HG02852 (cell line): ENCODE data around the gene GPD2.
A peak's percentile ranks its signal among the peaks of the same experiment; 100 is the strongest.

Experiments
- ATAC-seq: cut with Tn5 transposase; IDR thresholded peaks from one replicate; pipeline ENCODE4 v1.9.1; 2021; ENCODE audit warnings: mild to moderate bottlenecking, moderate library complexity; ENCODE audit not compliant: unreplicated experiment

GPD2 gene

DNA sequence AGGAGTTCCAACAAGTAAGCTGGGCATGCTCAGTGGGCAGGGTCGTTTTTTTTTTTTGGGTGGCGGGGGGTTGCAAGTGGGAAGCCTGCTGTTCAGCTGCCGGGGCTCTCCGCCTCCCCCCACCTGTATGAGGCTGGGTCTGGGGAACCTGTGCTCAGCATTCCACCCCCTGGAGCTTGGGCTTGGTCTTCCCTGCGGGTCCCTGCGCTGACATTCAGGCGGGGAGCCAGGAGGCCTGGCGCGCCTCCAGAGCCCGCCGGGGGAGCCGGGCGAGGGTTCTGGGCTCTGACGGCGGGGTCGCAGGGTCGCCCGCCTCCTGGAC lies 822 bp upstream of the GPD2 start:
- ATAC-seq = peak; percentile 0

DNA sequence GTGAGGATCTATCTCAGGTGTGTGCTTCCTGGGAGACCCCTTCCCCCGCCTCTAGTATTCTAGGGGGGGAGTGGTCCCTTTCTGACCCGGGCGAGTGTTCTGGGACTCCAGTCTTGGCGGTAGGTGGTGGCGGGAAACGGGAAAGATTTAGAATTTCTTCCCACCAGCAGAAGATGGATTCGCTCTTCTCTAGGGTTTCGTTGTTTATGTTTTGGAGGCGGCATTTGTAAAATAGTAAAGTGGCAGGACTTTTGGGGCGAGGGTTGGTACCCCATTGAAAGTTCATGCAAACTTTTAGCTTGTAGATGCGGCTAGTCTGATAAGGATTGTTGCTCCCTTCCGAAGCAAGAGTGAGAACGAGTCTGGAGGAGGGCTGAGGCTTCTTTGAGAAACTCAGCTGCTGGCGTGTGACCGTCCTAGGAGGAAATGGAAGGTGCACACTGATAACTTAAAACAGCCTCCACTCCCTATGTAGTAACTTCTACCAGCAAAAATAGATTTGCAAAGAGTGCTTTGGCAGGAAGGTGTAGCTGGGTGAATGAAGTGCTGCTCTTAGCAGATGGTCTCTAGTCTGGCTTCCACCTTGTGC lies 412 bp downstream of the GPD2 start:
- peak; percentile 70 for ATAC-seq

DNA sequence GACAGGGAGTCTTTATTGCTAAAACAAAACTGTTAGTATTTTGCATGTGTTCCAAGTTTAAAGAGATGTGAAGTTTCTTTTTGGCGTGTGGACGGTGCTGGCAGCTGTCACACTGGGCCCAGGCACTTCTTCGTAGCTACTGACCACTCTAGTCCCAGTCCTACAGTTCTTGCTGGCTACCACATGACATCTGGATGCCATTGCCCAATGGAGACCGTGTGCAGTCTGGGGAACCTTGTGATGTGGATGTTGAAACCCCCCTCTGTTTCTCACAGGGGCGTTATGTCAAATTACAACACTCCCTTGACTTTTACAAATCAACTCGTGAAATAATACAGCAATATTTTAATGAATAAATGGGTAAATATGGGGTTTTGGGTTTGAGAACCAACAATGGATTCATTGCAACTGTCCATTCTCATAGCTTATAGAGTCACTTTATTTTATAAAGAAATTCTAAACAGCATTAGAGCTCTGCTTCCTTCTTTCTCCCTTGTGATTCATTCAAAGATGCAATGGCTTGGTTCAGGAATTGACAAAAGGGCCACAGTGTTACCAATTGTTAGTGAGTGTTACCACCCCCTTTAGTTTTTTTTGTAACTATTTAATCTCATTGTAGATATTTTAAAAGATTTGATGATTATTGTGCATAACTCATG lies 1.2 kb downstream of the GPD2 start:
- ATAC-seq = peak; percentile 28

DNA sequence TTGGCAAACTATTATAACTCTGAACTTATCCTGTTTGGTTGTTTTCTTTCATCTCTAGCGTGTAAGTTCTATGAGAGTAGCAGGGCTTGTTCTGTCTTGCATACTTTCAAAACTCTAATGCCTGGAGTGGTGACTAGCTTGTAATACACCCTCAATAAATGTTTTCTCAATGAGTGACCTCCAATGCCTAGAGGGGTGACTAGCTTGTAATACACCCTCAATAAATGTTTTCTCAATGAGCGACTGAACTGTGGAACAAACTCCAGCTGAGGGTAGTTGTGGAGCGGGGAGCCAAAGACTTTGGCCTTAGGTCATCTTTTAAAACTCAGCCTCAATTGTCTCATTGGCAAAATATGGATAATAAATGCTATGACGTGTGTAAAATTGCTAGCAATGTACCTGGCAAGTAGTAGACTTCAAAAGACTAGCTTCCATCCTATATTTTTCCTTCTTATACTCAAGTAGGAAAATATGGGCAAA lies 1.8 kb downstream of the GPD2 start:
- no peak for ATAC-seq

- ATAC-seq = no peak
Observed at GRCh38 chr2:156443089-156443488, 6.9 kb downstream of the GPD2 start.

GRCh38 chr2:156445296-156446220 lies 9.4 kb downstream of the GPD2 start:
- peak; percentile 81 for ATAC-seq

GRCh38 chr2:156447761-156448160 lies 11.6 kb downstream of the GPD2 start:
- ATAC-seq = no peak

DNA sequence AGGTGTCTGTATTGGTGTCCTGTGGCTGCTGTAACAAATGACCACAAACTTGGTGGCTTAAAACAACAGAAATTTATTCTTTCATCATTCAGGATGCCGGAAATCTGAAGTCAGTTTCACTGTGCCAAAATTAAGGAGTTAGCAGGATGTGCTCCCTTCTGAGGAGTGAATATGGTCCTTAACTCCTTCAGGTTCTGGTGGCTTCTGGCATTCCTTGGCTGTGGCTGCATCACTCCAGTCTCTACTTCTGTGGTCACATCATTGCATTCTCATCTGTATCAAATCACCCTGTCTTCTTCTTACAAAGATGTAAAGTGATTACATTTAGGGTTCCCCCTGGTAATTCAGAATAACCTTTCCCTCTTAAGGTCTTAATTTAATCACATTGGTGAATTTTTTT lies 12.6 kb downstream of the GPD2 start:
- no peak for ATAC-seq

DNA sequence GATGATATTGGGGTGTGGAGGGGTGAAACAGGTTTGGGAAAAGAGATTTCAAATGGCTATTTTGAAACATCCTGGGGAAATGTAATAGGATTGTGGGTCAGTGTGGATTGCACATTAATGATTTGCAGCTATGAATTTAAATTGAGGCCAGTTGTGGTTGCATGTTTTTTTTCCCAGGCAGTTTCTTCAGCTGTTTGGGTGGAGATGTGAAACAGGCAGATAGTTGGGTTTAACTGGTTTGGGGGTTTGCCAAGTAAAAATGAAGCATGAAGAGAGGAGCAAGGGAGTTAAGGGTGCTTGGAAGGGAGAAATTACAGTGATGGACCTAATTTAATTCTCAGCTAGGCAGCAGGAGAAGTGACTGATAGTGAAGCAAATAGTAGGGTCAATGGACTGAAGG lies 16.8 kb downstream of the GPD2 start:
- no peak for ATAC-seq

GRCh38 chr2:156455361-156455975 lies 19.3 kb downstream of the GPD2 start:
- peak; percentile 46 for ATAC-seq

- peak; percentile 72 for ATAC-seq
Observed at GRCh38 chr2:156456616-156457015, 20.4 kb downstream of the GPD2 start.

DNA sequence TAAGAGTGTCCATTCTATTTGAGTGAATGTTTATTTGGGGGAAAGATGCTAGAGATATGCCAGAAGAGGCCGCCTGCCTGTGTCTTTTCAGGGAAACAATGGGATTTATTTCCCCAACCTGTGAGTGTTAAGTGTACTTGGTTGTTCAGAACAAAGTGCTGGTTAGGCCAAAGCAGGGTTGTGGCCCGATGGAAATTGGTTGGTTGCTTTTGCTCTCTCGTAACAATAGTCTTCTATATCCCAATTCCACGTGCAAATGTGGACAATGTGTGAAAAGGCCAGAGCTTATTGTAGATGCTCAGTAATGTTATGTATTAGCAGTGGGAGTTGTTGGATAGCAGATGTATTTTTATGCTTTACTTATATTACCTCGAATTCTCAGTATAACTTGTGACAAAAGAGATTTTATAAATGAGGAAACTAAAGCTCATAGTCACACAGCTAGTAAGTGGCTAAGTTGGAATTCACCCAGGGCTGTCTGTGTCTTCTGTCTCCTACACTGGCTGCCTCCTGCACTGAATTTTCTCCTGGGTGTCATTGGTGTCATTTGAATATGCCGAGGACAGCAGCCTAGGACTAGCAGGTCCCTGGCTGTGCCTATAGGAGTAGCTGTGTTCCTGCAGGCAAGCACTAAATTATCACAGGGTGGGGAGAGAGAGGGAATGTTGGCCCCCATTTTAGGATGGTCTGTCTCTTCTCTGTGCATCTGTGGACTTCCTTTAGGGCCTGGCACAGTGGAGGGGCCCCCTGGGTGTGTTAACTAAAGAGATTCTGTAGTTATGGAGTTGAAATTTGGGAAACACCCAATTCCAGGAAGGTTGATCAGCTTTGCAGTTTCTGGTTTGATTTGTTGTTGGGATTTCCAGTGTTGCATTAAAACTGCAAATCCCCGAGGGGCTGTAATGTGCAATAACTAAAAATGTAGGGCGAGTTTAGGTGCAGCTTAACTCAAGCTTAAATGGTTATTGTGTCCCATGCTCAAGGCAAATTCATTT lies 21.6 kb downstream of the GPD2 start:
- ATAC-seq = no peak

GRCh38 chr2:156459720-156460119 lies 23.5 kb downstream of the GPD2 start:
- ATAC-seq = no peak

- ATAC-seq = no peak
Observed at GRCh38 chr2:156464106-156464505, 27.9 kb downstream of the GPD2 start.

DNA sequence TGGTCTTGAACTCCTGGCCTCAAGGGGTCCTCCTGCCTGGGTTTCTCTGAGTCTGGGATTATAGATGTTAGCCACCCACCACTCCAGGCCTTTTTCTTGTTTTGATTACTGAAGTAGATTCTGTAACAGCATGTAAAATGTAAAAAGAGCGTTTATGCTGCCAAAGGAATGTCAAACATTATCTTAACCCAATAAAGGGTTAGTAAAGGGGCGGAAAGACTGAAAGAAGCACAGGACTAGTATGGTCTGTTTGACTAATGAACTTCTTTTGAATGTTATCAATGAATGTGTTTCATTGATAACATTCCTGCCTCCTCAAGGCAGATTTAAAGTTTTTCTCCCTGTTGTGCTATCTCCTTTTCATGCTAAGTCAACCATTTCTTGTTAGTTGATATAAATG lies 29.4 kb downstream of the GPD2 start:
- ATAC-seq = no peak

- no peak for ATAC-seq
Observed at GRCh38 chr2:156466739-156467405, 30.7 kb downstream of the GPD2 start.

GRCh38 chr2:156470975-156471583 lies 34.9 kb downstream of the GPD2 start:
- ATAC-seq = no peak

GRCh38 chr2:156471762-156472161 lies 35.6 kb downstream of the GPD2 start:
- no peak for ATAC-seq

DNA sequence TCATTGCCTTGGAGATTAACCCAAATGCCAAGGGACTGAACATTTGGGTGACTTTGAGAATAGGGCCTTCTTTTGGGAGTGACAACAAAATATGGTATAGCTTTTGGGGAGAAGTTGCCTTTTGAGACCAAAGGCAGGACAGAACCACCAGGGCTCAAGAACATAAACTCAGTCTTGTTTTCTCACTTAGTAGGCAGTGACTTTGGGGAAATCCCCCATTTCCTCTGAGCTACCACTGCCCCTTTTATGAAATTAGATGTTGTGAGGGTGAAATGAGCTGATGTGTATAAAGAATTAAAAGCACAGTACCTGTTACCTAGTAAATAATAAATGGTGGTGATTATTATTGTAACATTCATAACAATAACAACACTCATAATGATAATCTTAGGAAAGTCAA lies 36.5 kb downstream of the GPD2 start:
- ATAC-seq = peak; percentile 34
